ENCODE measurements around the gene MPHOSPH10.

- TF ChIP-seq POLR2A (IDR thresholded peaks at IDR 0.05; ENCODE audit: low read depth, low read length) (no peak), POLR2AphosphoS5 (IDR thresholded peaks at IDR 0.05; ENCODE audit: low read depth, low read length) (no peak)
Observed at GRCh38 chr2:71103809-71104208, 26.6 kb upstream of the MPHOSPH10 start.

Measured in GM12891 (cell line).